AG09319 (cell line): ENCODE measurements around the gene IL21R.

Experiments used
- DNase-seq: peaks from one replicate; pipeline ENCODE4 v3.0.0-alpha.2; 2010; ENCODE audit warnings: low read depth; ENCODE audit errors: extremely low read depth
- TF ChIP-seq, protein P1 (sequence below): IDR thresholded peaks from 2 replicates; pipeline ENCODE4 v1.5.1; 2011; ENCODE audit warnings: low read depth, mild to moderate bottlenecking, inconsistent platforms, low read length, moderate library complexity

IL21R gene

DNA sequence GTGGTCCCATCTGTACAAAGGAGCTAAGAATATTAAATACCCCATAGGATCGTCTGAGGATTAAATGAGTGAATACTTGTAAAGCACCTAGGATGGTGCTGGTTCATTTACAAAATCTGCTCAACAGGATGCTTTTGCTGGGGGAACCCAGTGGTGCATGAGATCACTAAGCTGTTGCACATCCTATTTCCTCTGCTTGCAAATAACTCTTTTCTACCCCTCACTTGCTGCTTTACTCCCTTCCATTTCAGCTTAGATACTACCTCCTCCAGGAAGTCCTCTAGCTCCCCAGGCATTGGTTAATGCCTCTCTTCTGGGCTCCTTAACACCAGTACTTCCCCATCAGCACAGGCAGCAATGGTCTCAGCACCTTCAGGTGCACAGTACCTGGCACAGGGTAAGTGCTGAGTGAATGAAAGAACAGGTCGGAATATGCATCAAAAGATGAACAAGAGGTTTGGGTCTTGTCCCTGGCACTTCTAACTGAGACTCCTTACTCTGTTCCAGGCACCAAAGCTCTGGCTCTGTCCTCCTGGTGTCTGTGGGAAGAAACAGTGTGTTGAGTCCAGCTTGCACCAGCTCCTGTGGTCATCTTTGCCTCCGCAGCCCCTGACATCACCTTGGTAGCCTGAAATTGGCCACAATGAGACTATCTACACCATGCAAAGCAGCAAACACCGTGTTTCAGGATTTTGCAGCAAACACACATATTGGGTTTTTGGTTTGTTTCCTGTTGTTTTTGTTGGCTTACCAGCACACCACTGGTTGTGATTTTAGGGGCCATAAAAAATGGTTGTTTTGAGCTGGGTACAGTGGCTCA lies 24.1 kb upstream of the IL21R start:
- TF ChIP-seq, protein P1, sequence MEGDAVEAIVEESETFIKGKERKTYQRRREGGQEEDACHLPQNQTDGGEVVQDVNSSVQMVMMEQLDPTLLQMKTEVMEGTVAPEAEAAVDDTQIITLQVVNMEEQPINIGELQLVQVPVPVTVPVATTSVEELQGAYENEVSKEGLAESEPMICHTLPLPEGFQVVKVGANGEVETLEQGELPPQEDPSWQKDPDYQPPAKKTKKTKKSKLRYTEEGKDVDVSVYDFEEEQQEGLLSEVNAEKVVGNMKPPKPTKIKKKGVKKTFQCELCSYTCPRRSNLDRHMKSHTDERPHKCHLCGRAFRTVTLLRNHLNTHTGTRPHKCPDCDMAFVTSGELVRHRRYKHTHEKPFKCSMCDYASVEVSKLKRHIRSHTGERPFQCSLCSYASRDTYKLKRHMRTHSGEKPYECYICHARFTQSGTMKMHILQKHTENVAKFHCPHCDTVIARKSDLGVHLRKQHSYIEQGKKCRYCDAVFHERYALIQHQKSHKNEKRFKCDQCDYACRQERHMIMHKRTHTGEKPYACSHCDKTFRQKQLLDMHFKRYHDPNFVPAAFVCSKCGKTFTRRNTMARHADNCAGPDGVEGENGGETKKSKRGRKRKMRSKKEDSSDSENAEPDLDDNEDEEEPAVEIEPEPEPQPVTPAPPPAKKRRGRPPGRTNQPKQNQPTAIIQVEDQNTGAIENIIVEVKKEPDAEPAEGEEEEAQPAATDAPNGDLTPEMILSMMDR, result no peak
- DNase-seq, result no peak

DNA sequence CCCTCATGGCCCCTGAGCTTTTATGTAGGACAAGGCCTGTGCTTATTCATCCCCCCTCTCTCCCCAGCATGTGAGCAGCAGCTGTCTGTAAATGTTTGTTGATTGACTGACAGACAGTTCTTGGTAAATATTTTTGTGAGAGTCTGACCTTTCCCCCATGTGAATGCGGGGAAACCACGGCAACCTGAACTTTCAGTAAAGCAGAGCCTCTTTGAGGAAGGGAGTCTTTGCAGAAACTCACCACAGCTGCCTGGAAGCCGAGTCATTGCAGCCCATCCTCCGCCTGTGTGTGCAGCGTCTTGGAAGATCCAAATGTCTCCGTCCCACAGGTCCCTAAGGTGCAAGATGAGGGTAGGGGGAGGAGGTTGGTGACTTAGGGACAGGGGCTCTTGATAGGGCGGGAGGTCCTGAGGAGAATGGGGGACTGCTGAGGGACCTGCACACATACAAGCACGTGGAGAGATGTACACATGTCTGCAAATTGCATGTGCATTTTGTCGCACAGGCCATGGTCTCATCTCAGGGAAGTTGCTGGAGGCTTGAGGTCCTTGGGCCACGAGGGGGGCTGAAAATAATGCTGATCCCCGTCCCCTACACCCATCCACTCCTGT lies 23.0 kb upstream of the IL21R start:
- TF ChIP-seq, protein P1, result no peak
- DNase-seq, result no peak

DNA sequence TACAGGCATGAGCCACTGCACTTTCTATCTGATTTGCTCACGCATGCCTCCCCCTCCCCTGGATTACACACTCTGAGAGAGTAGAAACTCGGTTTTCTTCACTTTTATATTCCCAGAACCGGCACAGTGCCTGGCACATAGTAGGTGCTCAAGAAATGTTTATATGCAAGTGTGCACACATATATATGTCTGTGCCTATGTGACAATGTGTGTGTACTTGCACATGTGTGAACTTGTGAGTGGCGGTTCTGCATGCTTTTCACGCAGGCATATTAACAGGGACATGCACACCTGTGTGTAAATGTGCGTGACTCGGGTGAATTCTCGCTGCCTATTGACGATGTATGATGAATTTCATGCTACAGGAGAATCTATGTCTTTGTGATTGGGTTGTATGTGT lies 22.1 kb upstream of the IL21R start:
- DNase-seq, result no peak
- TF ChIP-seq, protein P1, result no peak

DNA sequence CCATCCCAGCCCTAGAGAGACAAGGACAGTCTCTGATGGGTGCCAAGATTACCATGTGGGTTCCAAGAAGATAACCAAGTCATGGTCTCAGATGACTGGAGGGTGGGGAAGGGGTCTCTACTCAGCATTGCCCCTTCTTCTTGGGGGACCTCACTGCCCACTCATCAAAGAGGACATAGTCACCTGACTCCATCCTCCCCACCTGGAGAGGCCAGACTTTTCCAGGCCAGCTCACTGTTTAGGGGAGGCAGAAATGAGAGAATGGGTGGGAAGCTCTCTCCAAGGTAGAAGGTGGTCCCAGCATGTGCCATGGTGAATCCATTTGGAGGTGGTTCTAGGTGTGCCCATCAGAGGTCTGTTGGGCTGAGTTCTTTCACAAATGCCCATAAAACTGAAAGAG lies 20.7 kb upstream of the IL21R start:
- no peak for DNase-seq
- TF ChIP-seq, protein P1, result no peak

DNA sequence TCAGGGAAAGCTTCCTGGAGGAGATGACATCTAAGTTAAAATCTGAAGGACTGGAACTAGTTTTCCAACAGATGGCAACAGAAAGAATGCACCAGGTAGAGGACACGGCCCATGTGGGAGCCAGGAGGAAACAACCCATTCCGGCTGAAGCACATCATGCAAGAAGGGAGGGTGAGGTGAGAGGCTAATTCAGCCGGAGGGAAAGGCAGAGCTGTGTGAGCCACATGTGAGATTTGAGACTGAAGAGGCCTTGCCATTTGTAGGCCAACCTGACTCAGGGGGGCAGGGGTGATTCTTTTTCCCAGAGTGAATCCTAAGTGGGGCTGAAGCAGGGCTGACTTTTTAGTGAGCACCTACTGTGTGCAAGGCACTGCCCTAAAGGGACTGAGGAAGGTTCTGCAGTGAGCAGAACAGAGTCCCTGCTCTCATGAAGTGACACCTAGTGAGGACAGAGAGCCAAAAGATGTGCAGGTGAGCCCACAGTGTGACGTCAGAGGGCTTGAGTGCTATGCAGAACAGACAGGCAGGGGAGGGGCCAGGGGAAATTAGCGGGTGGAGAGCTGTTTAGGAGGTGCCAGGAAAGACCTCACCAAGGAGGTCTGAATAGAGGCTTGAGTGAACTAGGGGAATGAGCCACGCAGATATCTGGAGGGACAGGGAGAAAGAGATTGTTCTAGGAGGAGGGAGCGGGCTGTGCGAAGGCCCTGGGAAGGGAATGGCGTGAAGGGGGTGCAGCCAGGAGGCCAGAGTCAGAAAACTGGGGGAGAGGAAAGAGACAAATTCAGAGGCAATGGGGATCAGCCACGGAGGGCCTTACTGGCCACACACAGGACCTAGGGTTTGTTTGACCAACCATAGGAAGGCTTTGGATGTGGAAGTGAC lies 19.8 kb upstream of the IL21R start:
- no peak for DNase-seq
- TF ChIP-seq, protein P1, result no peak

DNA sequence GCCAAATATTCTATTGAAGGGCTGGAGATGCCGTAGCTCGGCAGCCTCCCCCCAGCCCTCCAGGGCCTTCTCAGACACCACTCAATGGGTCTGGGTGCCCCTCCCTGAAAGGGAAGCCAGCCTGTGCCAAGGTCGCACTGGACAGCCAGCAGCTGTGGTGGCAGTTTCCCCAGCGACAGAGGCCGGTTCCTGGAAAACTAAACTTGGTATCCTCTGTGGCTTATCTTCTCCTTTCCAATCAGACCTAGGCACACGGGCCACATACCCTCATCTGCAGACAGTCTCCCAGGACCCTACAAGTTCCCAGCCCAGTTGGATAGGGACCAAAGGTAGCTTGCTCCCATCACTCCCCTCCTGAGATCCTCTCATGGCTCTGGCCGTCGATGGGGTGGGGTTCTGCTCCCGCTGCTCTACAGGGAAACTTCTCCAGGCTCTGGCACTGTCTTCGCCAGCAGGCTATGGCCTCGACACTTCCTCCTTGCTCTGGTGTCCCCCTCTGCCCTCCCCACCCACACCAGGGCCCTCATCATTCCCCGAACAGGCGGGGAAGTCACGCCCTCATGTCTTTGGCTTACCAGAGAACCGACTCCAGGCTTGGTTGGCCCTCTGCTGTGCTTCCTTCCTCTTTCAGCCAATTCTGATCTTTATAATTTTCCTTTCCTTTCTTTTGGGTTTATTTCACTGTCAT lies 18.3 kb upstream of the IL21R start:
- no peak for DNase-seq
- TF ChIP-seq, protein P1, result no peak
